Hematopoietic multipotent progenitor cell treated with erythropoietin and hydrocortisone succinate and interleukin-3 and kit ligand, for 8 days (in vitro differentiated cells): ENCODE results near the gene AUTS2.

Experiments
- DNase-seq: peaks from one replicate; pipeline ENCODE4 v3.0.0-alpha.2; 2015

Gene AUTS2

GRCh38 chr7:70374772-70375533, 776.7 kb downstream of the AUTS2 start:
- DNase-seq = no peak

GRCh38 chr7:70376561-70377031, 778.3 kb downstream of the AUTS2 start:
- DNase-seq = no peak

GRCh38 chr7:70377957-70378356, 779.7 kb downstream of the AUTS2 start:
- no peak for DNase-seq

GRCh38 chr7:70379210-70379609, 780.9 kb downstream of the AUTS2 start:
- DNase-seq = no peak

- no peak for DNase-seq
These were observed 782.2 kb downstream of the AUTS2 start for GRCh38 chr7:70380421-70381015.

GRCh38 chr7:70383066-70383782, 784.9 kb downstream of the AUTS2 start:
- no peak for DNase-seq

GRCh38 chr7:70384024-70384423, 785.7 kb downstream of the AUTS2 start:
- DNase-seq = no peak

- DNase-seq = no peak
These were observed 786.6 kb downstream of the AUTS2 start for GRCh38 chr7:70384891-70385290.

- no peak for DNase-seq
These were observed 788.9 kb downstream of the AUTS2 start for GRCh38 chr7:70387217-70387616.

- DNase-seq = no peak
These were observed 791.4 kb downstream of the AUTS2 start for GRCh38 chr7:70389531-70390151.

GRCh38 chr7:70390251-70390650, 792.0 kb downstream of the AUTS2 start:
- no peak for DNase-seq

- no peak for DNase-seq
These were observed 794.1 kb downstream of the AUTS2 start for GRCh38 chr7:70392256-70392876.

- no peak for DNase-seq
These were observed 794.7 kb downstream of the AUTS2 start for GRCh38 chr7:70392877-70393435.

- no peak for DNase-seq
These were observed 795.7 kb downstream of the AUTS2 start for GRCh38 chr7:70393956-70394355.

GRCh38 chr7:70400829-70401380, 802.6 kb downstream of the AUTS2 start:
- DNase-seq = no peak

GRCh38 chr7:70402069-70402468, 803.8 kb downstream of the AUTS2 start:
- DNase-seq = no peak

- DNase-seq = no peak
These were observed 807.0 kb downstream of the AUTS2 start for GRCh38 chr7:70405241-70405640.

- DNase-seq = no peak
These were observed 808.1 kb downstream of the AUTS2 start for GRCh38 chr7:70406186-70406949.

GRCh38 chr7:70406950-70407209, 808.6 kb downstream of the AUTS2 start:
- no peak for DNase-seq

- DNase-seq = no peak
These were observed 810.2 kb downstream of the AUTS2 start for GRCh38 chr7:70408477-70408876.

- no peak for DNase-seq
These were observed 810.6 kb downstream of the AUTS2 start for GRCh38 chr7:70408891-70409290.
